B cell (primary cell): Measurements from ENCODE around the gene RAD51. TPM values are rescaled to one million over a fixed set of nuclear protein-coding genes. Genes with fewer than 3 reads are reported as not detected.

Experiments
- ATAC-seq: fragments of 200-7000 bp; cut with Tn5 transposase; one replicate; pipeline ENCODE4 v1.10.0; 2021; ENCODE audit warnings: low read depth, mild to moderate bottlenecking, moderate number of reproducible peaks, moderate library complexity
- CTCF ChIA-PET: fragments of 350-600 bp; sonication (Branson Sonifier 250); formaldehyde crosslinking; loops from one replicate; lab custom pipeline; 2021; ENCODE audit warnings: antibody characterized with exemption, inconsistent platforms; lab: Charles Lee
- POLR2A ChIA-PET: fragments of 350-600 bp; sonication (Branson Sonifier 250); formaldehyde crosslinking; loops from one replicate; lab custom pipeline; 2021; ENCODE audit warnings: antibody characterized with exemption; lab: Charles Lee
- DNase-seq: peaks from one replicate; pipeline ENCODE4 v3.0.0; 2013
- H2AFZ ChIP-seq: 2 replicates; pipeline ENCODE4 v1.6.1; 2012; ENCODE audit warnings: mild to moderate bottlenecking, low read depth, low read length; ENCODE audit not compliant: insufficient read depth, poor library complexity, severe bottlenecking
- H3K27ac ChIP-seq, 2 donors: 1 replicate in 1 of 2; 2 replicates in 1 of 2; pipeline ENCODE4 v1.5.1; 2012 to 2013; ENCODE audit warnings: low read length in 2 of 2, mild to moderate bottlenecking in 2 of 2, moderate library complexity in 1 of 2
- H3K27me3 ChIP-seq, 4 experiments: fragments of 200-600 bp in 1 of 4; sonication (generic) in 1 of 4; replicated peaks in 1 of 4; 1 replicate in 2 of 4; 2 replicates in 2 of 4; pipeline versions ENCODE4 v1.6.1 to v1.7.0; 2013 to 2016; ENCODE audit warnings: low read length in 3 of 4, mild to moderate bottlenecking in 2 of 4, mixed read lengths in 1 of 4, moderate library complexity in 1 of 4; ENCODE audit not compliant: insufficient read depth in 4 of 4, control insufficient read depth in 3 of 4; ENCODE audit errors: control extremely low read depth in 1 of 4
- H3K36me3 ChIP-seq, 2 experiments: replicated peaks in 1 of 2; 1 replicate in 1 of 2; 2 replicates in 1 of 2; pipeline versions ENCODE4 v1.6.1 to v1.7.1; 2013; ENCODE audit warnings: low read length in 1 of 2; ENCODE audit not compliant: insufficient read depth in 2 of 2, control insufficient read depth in 1 of 2; ENCODE audit errors: control extremely low read depth in 1 of 2, extremely low read depth in 1 of 2
- H3K4me1 ChIP-seq, 2 donors: fragments of 200-600 bp in 1 of 2; sonication (generic) in 1 of 2; 1 replicate in 1 of 2; 2 replicates in 1 of 2; pipeline versions ENCODE4 v1.5.1 to v1.6.1; 2013 to 2017; ENCODE audit warnings: low read length in 2 of 2; ENCODE audit not compliant: control insufficient read depth in 2 of 2, insufficient read depth in 2 of 2
- H3K4me2 ChIP-seq: replicated peaks from 2 replicates; pipeline ENCODE3; 2012; ENCODE audit warnings: mild to moderate bottlenecking, low read depth, low read length; ENCODE audit not compliant: poor library complexity, severe bottlenecking
- H3K4me3 ChIP-seq, 5 experiments: fragments of 200-600 bp in 1 of 5; sonication (generic) in 1 of 5; 1 replicate in 3 of 5; 2 replicates in 2 of 5; pipeline versions ENCODE4 v1.5.1 to v1.7.0; 2011 to 2016; ENCODE audit warnings: low read length in 4 of 5, mild to moderate bottlenecking in 4 of 5, low read depth in 2 of 5, control low read depth in 1 of 5, moderate library complexity in 1 of 5; ENCODE audit not compliant: insufficient read depth in 1 of 5; ENCODE audit errors: control extremely low read depth in 1 of 5, extremely low read depth in 1 of 5
- H3K79me2 ChIP-seq: fragments of 200-600 bp; sonication (generic); one replicate; pipeline ENCODE4 v1.6.0; 2016; ENCODE audit warnings: low read length; ENCODE audit not compliant: control insufficient read depth, insufficient read depth
- H3K9ac ChIP-seq: fragments of 200-600 bp; sonication (generic); 2 replicates; pipeline ENCODE4 v1.6.1; 2017; ENCODE audit warnings: mild to moderate bottlenecking, low read length, moderate library complexity
- H3K9me3 ChIP-seq, 3 donors: one replicate each; pipeline versions ENCODE4 v1.6.1 to v1.7.1; 2013; ENCODE audit warnings: low read length in 2 of 3; ENCODE audit not compliant: control insufficient read depth in 2 of 3, insufficient read depth in 1 of 3; ENCODE audit errors: control extremely low read depth in 1 of 3
- H4K20me1 ChIP-seq: 2 replicates; pipeline ENCODE4 v1.6.0; 2012; ENCODE audit warnings: mild to moderate bottlenecking, low read length; ENCODE audit not compliant: insufficient read depth, control insufficient read depth, poor library complexity, severe bottlenecking
- H3K27ac Mint-ChIP-seq: one replicate; pipeline ENCODE4 v1.8.0; 2021; ENCODE audit warnings: mixed read lengths
- H3K27me3 Mint-ChIP-seq: one replicate; pipeline ENCODE4 v1.8.0; 2021; ENCODE audit warnings: mixed read lengths
- H3K4me1 Mint-ChIP-seq: one replicate; pipeline ENCODE4 v1.8.0; 2021; ENCODE audit warnings: mixed read lengths
- H3K4me3 Mint-ChIP-seq: one replicate; pipeline ENCODE4 v1.8.0; 2021; ENCODE audit warnings: mixed read lengths
- H3K9me3 Mint-ChIP-seq: one replicate; pipeline ENCODE4 v1.8.0; 2022; ENCODE audit warnings: mixed read lengths; ENCODE audit not compliant: insufficient read depth
- CTCF ChIP-seq: fragments of 200-600 bp; IDR thresholded peaks from one replicate; pipeline ENCODE4 v1.8.0; 2022; ENCODE audit warnings: antibody characterized with exemption, mild to moderate bottlenecking
- EZH2 ChIP-seq: IDR thresholded peaks from 2 replicates; pipeline ENCODE4 v1.6.1; 2012; ENCODE audit warnings: borderline replicate concordance, low read depth, mild to moderate bottlenecking, moderate library complexity, low read length; ENCODE audit not compliant: insufficient read depth, poor library complexity, severe bottlenecking
- WGBS: methylation state at CpG from one replicate; pipeline ENCODE4 v1.1.5; 2013; ENCODE audit warnings: missing lambda C conversion rate; ENCODE audit not compliant: insufficient coverage; 5-methylcytosine and 5-hydroxymethylcytosine counted together
- intact Hi-C: fragments of 100-400 bp; cut with micrococcal nuclease; formaldehyde crosslinking; loops from one replicate; pipeline ENCODE4 v1.10.0; 2022
- polyA plus RNA-seq: library from polyadenylated mRNA; depleted of rRNA; stranded (reverse); fragments of >200 nt; gene quantifications from 2 replicates; pipeline ENCODE4 v1.2.3, GENCODE V29; 2012
- total RNA-seq, 2 donors: library from RNA; stranded (reverse); fragments of 120-200 nt in 1 of 2; gene quantifications; 1 replicate in 1 of 2; 2 replicates in 1 of 2; pipeline versions ENCODE4 v1.2.3 to v1.2.4, GENCODE V29; 2013 to 2022

RAD51 gene
- total and polyA plus RNA-seq, 2 donors (not counting 1 experiment from before 2014, with no cell fraction given) = 0.67 to 1.9 TPM

DNA sequence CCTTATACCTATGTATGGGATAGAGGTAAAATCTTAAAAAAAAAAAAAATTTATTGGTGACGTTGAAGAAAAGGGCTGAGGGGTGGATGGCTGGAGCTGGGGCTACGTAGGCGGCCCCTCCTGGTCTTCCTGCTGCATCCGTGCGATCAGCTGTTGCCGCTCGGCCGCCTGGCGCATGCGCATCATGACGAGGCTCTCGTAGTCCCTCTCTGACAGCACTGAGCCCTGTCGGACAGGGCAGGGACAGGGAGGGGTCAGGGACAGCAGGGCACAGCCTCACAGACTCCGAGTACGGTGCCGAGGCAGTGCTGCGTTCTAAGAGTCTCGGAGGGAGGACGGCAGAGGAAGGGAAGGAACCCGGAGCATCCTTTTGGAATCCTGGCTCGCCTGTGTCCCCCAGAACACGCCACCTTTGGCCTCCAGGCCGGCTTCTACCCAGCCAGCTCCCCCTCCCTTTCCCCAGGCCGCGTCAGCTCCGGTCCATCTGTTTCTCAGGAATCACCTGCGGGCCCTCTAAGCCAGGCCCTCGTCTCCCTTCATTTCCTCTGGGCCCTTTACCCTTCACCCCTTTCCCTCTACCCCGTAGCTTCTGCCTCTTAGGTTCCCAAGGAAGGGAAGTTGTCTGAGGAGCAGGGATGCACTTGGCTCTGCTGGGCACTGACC lies 73.0 kb downstream of the RAD51 start:
- Histone ChIP-seq H4K20me1 (no peaks in the 10 kb centered on the region), H3K4me3 (no peak overlapping the region), H3K4me1 (peaks cover 50 to 68% of the 10 kb centered on the region in 2 donors), H3K9me3 (no peaks in the 10 kb centered on the region), H3K27ac (peak overlapping the region in 1 of 2 donors; percentile 78), H2AFZ (no peak overlapping the region), H3K27me3 (no peaks in the 10 kb centered on the region), H3K4me2 (peak overlapping the region; percentile 80), H3K9ac (no peak overlapping the region), H3K79me2 (no peaks in the 10 kb centered on the region), H3K36me3 (peaks cover 0 to 14% of the 10 kb centered on the region in 2 experiments)
- peak overlapping the region; percentile 95 for H3K27ac Mint-ChIP-seq
- H3K4me3 Mint-ChIP-seq = no peak overlapping the region
- DNase-seq = no peak
- POLR2A ChIA-PET = interaction anchor here (3.1 kb wide), 1 partner anchor 73 kb away, joined by 14 read pairs; the partner anchor contains the start of gene RAD51
- intact Hi-C loops = no loop called here
- no peak for ATAC-seq
- H3K27me3 Mint-ChIP-seq = no peaks in the 10 kb centered on the region
- CTCF ChIA-PET = interaction anchor here (1.0 to 9.6 kb wide), 4 partner anchors 16 to 248 kb away, joined by 3 to 99 read pairs (median 11); no protein-coding TSS in a partner anchor
- peaks cover 59% of the 10 kb centered on the region for H3K4me1 Mint-ChIP-seq
- no peaks in the 10 kb centered on the region for H3K9me3 Mint-ChIP-seq
- TF ChIP-seq CTCF (no peak), EZH2 (no peak)
- 96% methylated on average over 26 of the region's 29 CpGs for WGBS
